Panc1 (cell line): ENCODE results near the gene DOK7.

ENCODE experiments used
- CTCF ChIP-seq: fragments of 450-650 bp; IDR thresholded peaks from 2 replicates; pipeline ENCODE4 v1.5.1; 2017; ENCODE audit warnings: mild to moderate bottlenecking
- POLR2AphosphoS5 ChIP-seq: IDR thresholded peaks from 2 replicates; pipeline ENCODE4 v1.6.1; 2012; ENCODE audit warnings: mild to moderate bottlenecking, low read depth, low read length, moderate library complexity
- SIN3A ChIP-seq: IDR thresholded peaks from 2 replicates; pipeline ENCODE4 v1.6.1; 2012; ENCODE audit warnings: low read depth, mild to moderate bottlenecking, low read length, moderate library complexity, borderline replicate concordance; ENCODE audit not compliant: insufficient read depth

DNA sequence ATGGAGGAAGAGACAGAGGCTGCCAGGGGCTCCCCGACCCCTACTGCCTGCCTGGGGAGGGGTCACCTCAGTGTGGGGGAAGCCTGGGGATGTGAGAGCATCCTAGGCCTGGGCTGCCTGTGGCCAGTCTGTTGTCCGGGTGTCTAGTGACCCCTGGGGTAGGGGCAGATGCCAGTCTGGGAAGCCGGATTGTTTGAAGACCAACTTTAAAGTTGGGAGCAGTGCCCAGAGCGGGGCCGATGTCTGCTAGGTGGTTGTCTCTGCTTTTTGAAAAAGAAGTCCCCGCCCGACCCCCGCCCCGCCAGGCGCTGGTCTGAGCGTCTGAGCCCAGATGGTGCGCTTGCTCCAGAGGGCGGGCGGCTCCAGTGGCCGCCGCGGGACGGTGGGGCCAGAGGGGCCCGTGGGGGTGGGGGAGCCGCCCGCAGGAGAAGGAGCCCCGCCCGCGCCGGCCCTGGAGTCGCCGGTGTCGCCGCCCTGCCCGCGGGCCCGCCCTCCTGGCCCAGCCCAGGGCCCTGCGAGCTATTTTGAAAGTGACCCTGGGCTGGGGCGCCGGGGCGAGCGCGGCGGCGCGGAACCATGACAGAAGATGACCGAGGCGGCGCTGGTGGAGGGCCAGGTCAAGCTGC lies at the start of gene DOK7:
- TF ChIP-seq SIN3A, result no peak
- TF ChIP-seq CTCF, result no peak
- no peak for TF ChIP-seq POLR2AphosphoS5
